GM12873 (cell line): ENCODE results near the gene CDA.

ENCODE experiments used
- CTCF ChIP-seq: IDR thresholded peaks from 2 replicates; pipeline ENCODE4 v1.5.1; 2012; ENCODE audit warnings: low read depth, mild to moderate bottlenecking, moderate library complexity, low read length, control low read depth; ENCODE audit not compliant: insufficient read depth; ENCODE audit errors: missing control alignments

The CDA gene

DNA sequence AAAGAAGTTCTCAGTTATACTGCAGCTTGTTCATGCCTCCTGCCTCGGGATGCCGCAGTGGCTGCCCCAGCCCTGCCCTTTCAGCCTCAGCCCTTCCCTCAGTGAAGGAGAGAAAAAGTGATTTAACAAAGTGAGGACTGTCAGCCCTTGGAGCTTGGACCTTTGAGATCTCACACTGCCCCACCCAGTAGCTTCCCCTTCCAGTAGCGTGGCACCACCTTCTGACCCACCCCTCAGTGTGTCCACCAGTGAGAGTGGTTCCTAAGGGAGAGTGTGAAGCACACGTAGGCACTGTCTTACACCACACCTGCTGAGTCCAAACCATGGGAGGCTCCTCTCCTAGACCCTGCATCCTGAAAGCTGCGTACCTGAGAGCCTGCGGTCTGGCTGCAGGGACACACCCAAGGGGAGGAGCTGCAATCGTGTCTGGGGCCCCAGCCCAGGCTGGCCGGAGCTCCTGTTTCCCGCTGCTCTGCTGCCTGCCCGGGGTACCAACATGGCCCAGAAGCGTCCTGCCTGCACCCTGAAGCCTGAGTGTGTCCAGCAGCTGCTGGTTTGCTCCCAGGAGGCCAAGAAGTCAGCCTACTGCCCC lies at the start of gene CDA:
TSS of gene CDA (plus strand) at position 464 of the 592 bp plus-strand sequence. CDS start at position 497, 33 bp downstream.
- no peak for TF ChIP-seq CTCF

DNA sequence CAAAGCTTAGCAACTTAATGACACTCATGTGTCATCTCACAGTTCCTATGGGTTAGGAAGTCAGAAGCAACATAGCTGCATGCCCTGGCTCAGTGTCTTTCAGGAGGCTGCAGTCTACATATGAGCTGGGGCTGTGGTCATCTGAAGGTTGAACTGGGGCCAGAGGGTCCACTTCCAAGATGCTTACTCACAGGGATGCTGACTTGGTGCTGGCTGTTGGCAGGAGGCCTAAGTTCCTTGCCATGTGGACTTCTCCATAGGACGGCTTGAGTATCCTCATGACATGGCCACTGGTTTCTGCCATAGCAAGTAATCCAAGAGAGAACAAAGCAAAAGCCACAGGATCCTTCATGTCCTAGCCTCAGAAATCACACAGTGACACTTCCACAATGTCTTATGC lies 48.6 kb upstream of the CDA start:
- no peak for TF ChIP-seq CTCF

GRCh38 chr1:20546637-20547036 lies 42.3 kb upstream of the CDA start:
- no peak for TF ChIP-seq CTCF

DNA sequence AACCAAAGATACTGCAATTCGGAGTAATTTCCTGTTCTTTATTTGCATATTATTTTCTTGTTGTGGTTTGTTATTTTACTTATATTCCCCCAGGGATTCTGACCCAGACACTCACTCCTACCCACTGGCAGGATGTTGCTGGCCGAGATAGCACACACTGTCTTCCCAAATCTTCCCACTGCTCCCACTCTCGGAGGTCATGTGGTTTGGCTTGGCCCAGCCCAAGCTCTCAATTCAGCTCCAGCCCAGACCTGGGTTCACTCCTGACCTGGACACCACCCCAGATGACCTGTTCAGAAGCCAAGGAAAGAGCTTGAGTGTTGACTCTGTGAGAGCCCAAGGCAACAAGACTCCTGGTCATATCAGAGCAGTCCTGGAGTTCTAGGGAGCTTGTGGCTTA lies 37.7 kb upstream of the CDA start:
- TF ChIP-seq CTCF = no peak

DNA sequence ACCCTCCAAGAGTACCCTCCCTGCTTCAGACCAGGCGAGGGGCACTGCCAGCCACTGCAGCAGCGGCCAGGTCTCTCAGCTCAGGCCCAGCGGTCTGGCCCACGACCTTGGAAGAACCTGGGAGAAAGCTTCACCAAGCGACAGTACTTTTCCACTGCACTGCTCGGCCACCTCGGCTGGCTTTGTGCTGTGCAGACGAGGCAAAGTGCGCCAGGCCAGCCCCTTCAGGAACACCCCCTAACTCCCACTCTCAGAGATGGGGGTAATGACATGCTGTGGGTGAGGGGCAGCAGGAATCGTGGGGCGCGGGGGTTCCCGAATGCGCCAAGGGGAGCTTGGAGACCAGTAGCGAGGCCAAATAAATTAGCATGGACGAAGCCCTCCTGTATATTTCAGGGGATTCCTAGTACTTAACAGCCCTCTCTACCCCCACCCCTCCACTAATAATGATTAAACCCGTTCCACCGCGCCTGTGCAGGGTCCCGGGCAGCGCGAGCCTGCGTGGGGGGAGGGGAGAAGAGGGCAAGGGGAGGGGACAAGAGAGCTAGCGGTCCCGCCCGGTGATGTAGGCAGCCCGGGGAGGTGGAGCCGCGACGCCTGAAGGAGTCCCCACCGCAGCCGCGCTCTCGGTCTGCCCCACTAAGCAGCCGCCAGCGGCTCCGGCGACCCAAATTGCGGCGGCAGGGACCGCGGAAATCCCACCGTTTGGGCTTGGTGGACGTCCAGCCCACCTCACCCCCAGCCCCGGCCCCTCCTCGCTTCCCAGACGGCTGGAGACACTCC lies 36.8 kb upstream of the CDA start, which contains the start of gene FAM43B:
TSS of gene FAM43B (plus strand) at position 629 of the 783 bp plus-strand sequence. CDS start 401 bp downstream, outside the sequence.
- TF ChIP-seq CTCF = no peak

GRCh38 chr1:20552728-20553445 lies 36.0 kb upstream of the CDA start:
- TF ChIP-seq CTCF = no peak
